Measurements from ENCODE around the gene SMC1B.

SMC1B gene

DNA sequence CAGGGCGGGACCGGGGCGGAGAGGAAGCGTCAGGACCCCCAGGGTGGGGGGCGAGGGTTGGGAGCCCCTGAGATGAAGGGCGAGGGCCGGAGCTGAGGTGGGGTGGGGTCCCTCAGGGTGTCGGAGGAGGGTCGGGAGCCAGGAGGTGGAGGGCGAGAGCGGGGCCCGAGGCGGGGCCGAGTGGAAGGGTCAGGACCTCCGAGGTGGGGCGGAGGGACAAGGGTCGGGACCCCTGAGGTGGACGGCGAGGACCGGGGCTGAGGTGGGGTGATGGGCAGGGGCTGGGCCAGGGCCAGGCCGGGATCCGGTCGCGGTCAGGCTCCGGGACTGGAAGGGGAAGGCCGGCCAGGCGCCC lies 409 bp downstream of the SMC1B start:
- no peak overlapping the region for H3K4me3 ChIP-seq (ENCODE audit: low read depth, low read length)

DNA sequence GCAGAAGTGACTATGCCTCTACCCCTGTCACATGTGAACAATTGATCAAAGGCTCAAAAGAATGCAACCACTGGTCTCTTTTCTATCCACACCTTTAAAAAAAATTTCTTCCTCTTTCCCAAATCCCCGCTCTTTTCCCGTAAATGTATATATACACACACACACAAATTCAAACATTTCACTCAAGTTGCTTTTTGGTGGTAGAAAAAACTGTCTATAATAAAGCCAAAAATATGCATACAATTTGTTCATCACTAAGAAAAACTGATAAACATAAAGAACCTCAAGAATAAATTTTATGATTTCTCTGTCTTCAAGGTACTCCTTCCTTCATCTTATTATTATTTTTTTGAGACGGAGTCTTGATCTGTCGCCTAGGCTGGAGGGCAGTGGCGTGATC lies 5.6 kb downstream of the SMC1B start:
- Histone ChIP-seq H3K9me3 (ENCODE audit: severe bottlenecking) (no peaks in the 10 kb centered on the region), H3K36me3 (no peaks in the 10 kb centered on the region), H3K4me3 (ENCODE audit: low read depth, low read length) (no peak overlapping the region), H3K27ac (no peak overlapping the region), H3K27me3 (ENCODE audit: insufficient read depth, low read depth, severe bottlenecking) (no peaks in the 10 kb centered on the region)
- TF ChIP-seq, protein P1, sequence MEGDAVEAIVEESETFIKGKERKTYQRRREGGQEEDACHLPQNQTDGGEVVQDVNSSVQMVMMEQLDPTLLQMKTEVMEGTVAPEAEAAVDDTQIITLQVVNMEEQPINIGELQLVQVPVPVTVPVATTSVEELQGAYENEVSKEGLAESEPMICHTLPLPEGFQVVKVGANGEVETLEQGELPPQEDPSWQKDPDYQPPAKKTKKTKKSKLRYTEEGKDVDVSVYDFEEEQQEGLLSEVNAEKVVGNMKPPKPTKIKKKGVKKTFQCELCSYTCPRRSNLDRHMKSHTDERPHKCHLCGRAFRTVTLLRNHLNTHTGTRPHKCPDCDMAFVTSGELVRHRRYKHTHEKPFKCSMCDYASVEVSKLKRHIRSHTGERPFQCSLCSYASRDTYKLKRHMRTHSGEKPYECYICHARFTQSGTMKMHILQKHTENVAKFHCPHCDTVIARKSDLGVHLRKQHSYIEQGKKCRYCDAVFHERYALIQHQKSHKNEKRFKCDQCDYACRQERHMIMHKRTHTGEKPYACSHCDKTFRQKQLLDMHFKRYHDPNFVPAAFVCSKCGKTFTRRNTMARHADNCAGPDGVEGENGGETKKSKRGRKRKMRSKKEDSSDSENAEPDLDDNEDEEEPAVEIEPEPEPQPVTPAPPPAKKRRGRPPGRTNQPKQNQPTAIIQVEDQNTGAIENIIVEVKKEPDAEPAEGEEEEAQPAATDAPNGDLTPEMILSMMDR (IDR thresholded peaks at IDR 0.05; ENCODE audit: low read depth, low read length), result no peak
- DNase-seq, result no peak

More for the DNA sequence above, 409 bp downstream of the SMC1B start:
- no peak for DNase-seq
- no peaks in the 10 kb centered on the region for H3K27me3 ChIP-seq (ENCODE audit: insufficient read depth, low read depth, severe bottlenecking)
- no peak overlapping the region for H3K27ac ChIP-seq
- H3K9me3 ChIP-seq (ENCODE audit: severe bottlenecking), result peaks cover 4% of the 10 kb centered on the region
- H3K36me3 ChIP-seq, result no peaks in the 10 kb centered on the region
- TF ChIP-seq, protein P1 (IDR thresholded peaks at IDR 0.05; ENCODE audit: low read depth, low read length), result no peak

DNA sequence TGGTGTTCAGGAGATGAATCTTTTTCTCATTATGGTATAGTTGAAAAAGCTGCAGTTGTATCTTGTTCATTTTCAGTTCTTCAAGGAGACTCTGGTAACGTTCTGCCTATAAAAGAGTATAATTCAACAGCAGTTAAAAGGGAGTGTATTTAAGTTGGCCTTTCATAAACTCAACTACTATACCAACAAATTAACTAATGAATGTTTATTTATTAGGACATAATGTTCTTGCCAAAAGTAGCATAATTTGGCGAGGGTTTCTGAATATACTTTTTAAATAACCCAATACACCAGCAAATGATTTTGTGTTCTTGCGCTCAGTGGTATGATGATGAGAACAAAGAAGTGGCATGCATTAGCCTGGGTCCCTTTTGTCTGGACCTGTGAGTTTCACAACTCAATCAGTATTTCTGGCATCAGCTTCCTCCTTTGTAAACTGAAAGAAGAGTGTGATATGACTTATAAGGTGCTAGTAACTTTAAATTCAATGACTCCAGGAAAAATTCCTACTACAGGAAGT lies 10.9 kb downstream of the SMC1B start:
- Histone ChIP-seq H3K36me3 (no peaks in the 10 kb centered on the region), H3K4me3 (ENCODE audit: low read depth, low read length) (no peak overlapping the region), H3K27ac (no peak overlapping the region), H3K27me3 (ENCODE audit: insufficient read depth, low read depth, severe bottlenecking) (no peaks in the 10 kb centered on the region), H3K9me3 (ENCODE audit: severe bottlenecking) (peaks cover 7% of the 10 kb centered on the region)
- TF ChIP-seq, protein P1 (IDR thresholded peaks at IDR 0.05; ENCODE audit: low read depth, low read length), result no peak
- DNase-seq, result no peak

DNA sequence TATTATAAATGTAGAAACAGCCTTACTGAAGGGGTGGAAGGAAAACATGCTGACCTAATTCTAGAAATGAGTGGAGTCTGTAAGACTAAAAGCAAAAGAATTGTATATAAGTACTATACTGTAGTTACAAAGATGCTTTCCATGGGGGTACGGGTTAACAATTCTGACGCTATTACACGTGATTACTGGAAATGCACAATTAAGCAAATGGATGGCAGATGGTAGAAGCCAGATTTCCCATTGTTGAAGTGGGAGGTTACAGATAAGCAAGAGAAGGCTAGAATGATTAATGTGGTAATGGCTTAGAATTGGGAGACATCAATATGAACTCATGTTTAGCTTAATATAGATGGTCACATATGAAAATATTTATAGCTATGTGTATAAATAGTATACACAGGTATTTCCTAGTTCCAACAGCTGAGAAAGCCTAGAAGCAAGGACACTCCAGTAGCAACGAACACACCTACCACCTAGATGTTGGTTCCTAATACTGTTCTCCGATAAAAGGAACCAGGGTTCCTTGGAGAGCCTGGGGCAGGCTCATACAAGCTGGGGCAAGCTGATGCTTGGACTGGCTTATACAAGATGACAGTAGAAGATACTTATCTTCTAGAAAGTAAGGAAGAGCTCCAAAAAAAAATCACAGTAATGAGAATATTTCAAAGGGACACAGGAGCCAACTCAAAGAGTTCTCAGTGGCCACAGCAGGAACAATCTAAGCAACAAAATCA lies 13.5 kb downstream of the SMC1B start:
- H3K9me3 ChIP-seq (ENCODE audit: severe bottlenecking), result peaks cover 8% of the 10 kb centered on the region
- H3K4me3 ChIP-seq (ENCODE audit: low read depth, low read length), result peak overlapping the region; percentile 4; the same call in 1 of the 2 replicates
- TF ChIP-seq, protein P1 (IDR thresholded peaks at IDR 0.05; ENCODE audit: low read depth, low read length), result no peak
- peak; percentile 31 for DNase-seq
- H3K27me3 ChIP-seq (ENCODE audit: insufficient read depth, low read depth, severe bottlenecking), result no peaks in the 10 kb centered on the region
- peak overlapping the region; percentile 62 for H3K27ac ChIP-seq
- H3K36me3 ChIP-seq, result no peaks in the 10 kb centered on the region

DNA sequence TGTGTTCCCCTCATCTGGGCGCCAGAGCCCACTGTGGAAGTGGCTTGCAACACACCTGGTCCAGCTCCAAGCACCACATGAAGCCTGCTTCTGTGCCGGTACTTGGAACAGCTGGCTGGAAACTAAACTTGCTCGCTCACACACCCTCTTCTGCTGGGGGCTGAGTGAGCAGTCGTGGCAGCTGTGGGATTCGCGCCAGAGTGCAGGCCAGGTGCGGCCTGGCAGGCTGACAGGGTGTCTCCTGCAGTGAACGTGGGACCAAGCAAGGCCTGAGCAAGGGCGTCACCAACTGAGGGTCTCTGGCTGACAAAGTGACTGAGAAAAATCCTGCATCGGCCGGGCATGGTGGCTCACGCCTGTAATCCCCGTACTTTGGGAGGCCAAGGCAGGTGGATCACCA lies 15.2 kb downstream of the SMC1B start:
- no peak overlapping the region for H3K4me3 ChIP-seq (ENCODE audit: low read depth, low read length)
- DNase-seq, result no peak
- no peak overlapping the region for H3K27ac ChIP-seq
- H3K9me3 ChIP-seq (ENCODE audit: severe bottlenecking), result peaks cover 8% of the 10 kb centered on the region
- no peaks in the 10 kb centered on the region for H3K27me3 ChIP-seq (ENCODE audit: insufficient read depth, low read depth, severe bottlenecking)
- no peaks in the 10 kb centered on the region for H3K36me3 ChIP-seq
- TF ChIP-seq, protein P1 (IDR thresholded peaks at IDR 0.05; ENCODE audit: low read depth, low read length), result no peak

DNA sequence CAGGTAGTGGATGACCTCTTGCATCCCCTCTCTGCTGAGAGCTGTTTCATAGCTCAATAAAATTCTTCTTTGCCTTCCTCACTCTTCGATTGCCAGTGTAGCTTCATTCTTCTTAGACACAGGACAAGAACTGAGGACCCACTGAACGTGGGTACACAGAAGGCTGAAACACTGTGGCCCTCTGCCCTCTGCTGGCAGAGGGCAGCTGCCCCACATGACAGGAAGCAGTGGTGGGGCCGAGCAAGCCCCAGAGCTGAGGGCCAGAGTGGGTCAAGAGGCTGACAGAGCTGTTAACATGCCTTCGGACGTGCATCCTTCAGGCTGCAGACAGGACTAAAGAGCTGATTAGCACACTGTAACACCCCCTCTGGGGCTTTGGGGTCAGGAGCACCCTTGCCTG lies 15.6 kb downstream of the SMC1B start:
- Histone ChIP-seq H3K27ac (no peak overlapping the region), H3K9me3 (ENCODE audit: severe bottlenecking) (peaks cover 8% of the 10 kb centered on the region), H3K4me3 (ENCODE audit: low read depth, low read length) (no peak overlapping the region), H3K36me3 (no peaks in the 10 kb centered on the region), H3K27me3 (ENCODE audit: insufficient read depth, low read depth, severe bottlenecking) (no peaks in the 10 kb centered on the region)
- DNase-seq, result no peak
- TF ChIP-seq, protein P1 (IDR thresholded peaks at IDR 0.05; ENCODE audit: low read depth, low read length), result no peak
